B cell (primary cell): ENCODE data around the gene NCBP2L. TPM values are rescaled to one million over a fixed set of nuclear protein-coding genes. Genes with fewer than 3 reads are reported as not detected.

ENCODE experiments used
- polyA plus RNA-seq: library from polyadenylated mRNA; depleted of rRNA; stranded (reverse); fragments of >200 nt; gene quantifications from 2 replicates; pipeline ENCODE4 v1.2.3, GENCODE V29; 2012
- total RNA-seq, 2 donors: library from RNA; stranded (reverse); fragments of 120-200 nt in 1 of 2; gene quantifications; 1 replicate in 1 of 2; 2 replicates in 1 of 2; pipeline versions ENCODE4 v1.2.3 to v1.2.4, GENCODE V29; 2013 to 2022

Gene NCBP2L
- total and polyA plus RNA-seq, 2 donors (not counting 1 experiment from before 2014, with no cell fraction given): not detected

Other genes starting within 250 kb of the NCBP2L start
- gene PRPS1, start 149.2 kb upstream of the NCBP2L start, total RNA-seq: 45.0 and 52.1 TPM in 2 replicates
- 42.2 and 59.0 TPM in 2 replicates for gene PRPS1, start 149.2 kb upstream of the NCBP2L start, polyA plus RNA-seq
- gene TSC22D3, start 1.9 kb upstream of the NCBP2L start, total RNA-seq: 435 and 447 TPM in 2 replicates
- gene TSC22D3, start 1.9 kb upstream of the NCBP2L start, polyA plus RNA-seq: 3,050 and 4,601 TPM in 2 replicates
- gene MID2, start 48.1 kb downstream of the NCBP2L start, total RNA-seq: 4.2 and 5.8 TPM in 2 replicates
- 0.35 and 1.7 TPM in 2 replicates for gene MID2, start 48.1 kb downstream of the NCBP2L start, polyA plus RNA-seq
- not detected in 2 replicates for gene TEX13B, start 204.6 kb downstream of the NCBP2L start, total RNA-seq
- not detected in 2 replicates for gene TEX13B, start 204.6 kb downstream of the NCBP2L start, polyA plus RNA-seq